ENCODE results near the gene GET4. TPM values are rescaled to one million over a fixed set of nuclear protein-coding genes. Genes with fewer than 3 reads are reported as not detected.

GET4 gene
- total and polyA plus RNA-seq, 2 of the 8 experiments (the other 6 are each of a cell fraction or from before 2014, with no cell fraction given), result 56.7 to 74.1 TPM

- no peak overlapping the region for H3K9ac ChIP-seq (replicated peaks in 1 of 4; ENCODE audit: extremely low read depth in 1 of 4, low read depth in 3 of 4, low read length in 3 of 4)
- H2BK5ac ChIP-seq (ENCODE audit: low read depth, low read length), result 0 out of 2 replicates have a peak overlapping the region, but pooled peaks have one; percentile 9
- no peak overlapping the region for H2BK12ac ChIP-seq (ENCODE audit: low read depth, low read length)
- H3K56ac ChIP-seq (replicated peaks; ENCODE audit: insufficient read length, low read depth, low read length), result no peak overlapping the region
- H3K36me3 ChIP-seq (ENCODE audit: control insufficient read depth in 2 of 4, insufficient read depth in 4 of 4, low read length in 3 of 4), result no peaks in the 10 kb centered on the region
- H2BK15ac ChIP-seq (ENCODE audit: low read length), result no peak overlapping the region
- POLR2A ChIA-PET (ENCODE audit: partially characterized antibody), result interaction anchor here (0.9 to 1.0 kb wide), 2 partner anchors 23 to 53 kb away, joined by 3 read pairs; partner anchors contain the start of gene COX19
- no peaks in the 10 kb centered on the region for H3K79me2 ChIP-seq (ENCODE audit: control insufficient read depth in 1 of 2, insufficient read depth in 2 of 2, low read length in 2 of 2)
- no peak overlapping the region for H3K4ac ChIP-seq (replicated peaks; ENCODE audit: insufficient read length, low read depth, low read length)
- peak overlapping the region; percentile 68; the same call in 1 of the 2 replicates for H4K8ac ChIP-seq (ENCODE audit: extremely low read depth, insufficient read depth, low read length)
- H3K4me1 ChIP-seq (replicated peaks in 1 of 4; ENCODE audit: control insufficient read depth in 3 of 4, insufficient read depth in 4 of 4, low read length in 3 of 4), result peaks cover 0 to 8% (median 0%) of the 10 kb centered on the region in 4 experiments; a peak in 2 of 7 replicates
- WGBS, 2 experiments (ENCODE audit: extremely low coverage in 1 of 2, insufficient coverage in 1 of 2, insufficient read length in 1 of 2, insufficient replicate concordance in 2 of 2, low coverage in 1 of 2, low lambda C conversion rate in 2 of 2, missing lambda C conversion rate in 1 of 2), result 86% methylated on average over 21 of the region's 29 CpGs; no CpG with 5 or more reads in 1 of the 2 experiments
- no peaks in the 10 kb centered on the region for H3K23me2 ChIP-seq (ENCODE audit: low read depth, low read length)
- no peak overlapping the region for H2AFZ ChIP-seq (ENCODE audit: low read length)
- H2BK120ac ChIP-seq (replicated peaks; ENCODE audit: low read depth, low read length), result no peak overlapping the region
- H3K14ac ChIP-seq (ENCODE audit: insufficient read length), result no peak overlapping the region
- H3K4me2 ChIP-seq (ENCODE audit: insufficient read depth in 1 of 2, low read depth in 2 of 2, low read length in 2 of 2), result no peak overlapping the region
- CTCF ChIA-PET (ENCODE audit: partially characterized antibody), result interaction anchor here (0.5 to 1.3 kb wide), 5 partner anchors 12 to 284 kb away, joined by 3 to 5 read pairs (median 3); no protein-coding TSS in a partner anchor
- H3K18ac ChIP-seq (ENCODE audit: extremely low read depth, low read length), result no peak overlapping the region; the same call in 1 of the 2 replicates
- no peak overlapping the region for H4K5ac ChIP-seq (ENCODE audit: insufficient read length, low read depth, low read length)
- no peak for DNase-seq (ENCODE audit: low read depth in 1 of 2, low spot score in 2 of 2)
- H3K9me3 ChIP-seq (ENCODE audit: insufficient read depth in 2 of 2, low read depth in 1 of 2, low read length in 1 of 2), result no peaks in the 10 kb centered on the region
- no peak overlapping the region for H2AK5ac ChIP-seq (ENCODE audit: low read depth, low read length)
- FAIRE-seq, result no peak
- no peak overlapping the region for H3K27ac ChIP-seq (ENCODE audit: low read depth, low read length)
- no peaks in the 10 kb centered on the region for H3K79me1 ChIP-seq (ENCODE audit: low read depth, low read length)
- H4K20me1 ChIP-seq (replicated peaks in 1 of 2; ENCODE audit: control insufficient read depth in 1 of 2, insufficient read depth in 2 of 2, low read length in 2 of 2), result no peaks in the 10 kb centered on the region
- H3K4me3 ChIP-seq (ENCODE audit: extremely low read depth in 1 of 4, insufficient read depth in 2 of 4, low read depth in 3 of 4, low read length in 4 of 4), result no peak overlapping the region
- H3K27me3 ChIP-seq (replicated peaks in 1 of 4; ENCODE audit: control insufficient read depth in 3 of 4, extremely low read depth in 1 of 4, insufficient read depth in 3 of 4, low read length in 3 of 4), result no peaks in the 10 kb centered on the region
- H3K23ac ChIP-seq (ENCODE audit: insufficient read length), result no peak overlapping the region
- no peak overlapping the region for H4K91ac ChIP-seq (replicated peaks; ENCODE audit: insufficient read length, low read length)
- no peak overlapping the region for H2BK20ac ChIP-seq (ENCODE audit: low read length)
- TF ChIP-seq EGR1 (IDR thresholded peaks at IDR 0.05; ENCODE audit: borderline replicate concordance, low read depth, low read length), result no peak
- TF ChIP-seq EZH2 (IDR thresholded peaks at IDR 0.05; ENCODE audit: low read depth, low read length, severe bottlenecking), result no peak
- no peak for TF ChIP-seq CEBPB (IDR thresholded peaks at IDR 0.05; ENCODE audit: low read depth, low read length)
- no peak for TF ChIP-seq GABPA (IDR thresholded peaks at IDR 0.05; ENCODE audit: borderline replicate concordance, insufficient read depth, low read length)
- no peak for TF ChIP-seq SAP30 (IDR thresholded peaks at IDR 0.05; ENCODE audit: insufficient read depth, insufficient replicate concordance, low read length)
- no peak for TF ChIP-seq NANOG (IDR thresholded peaks at IDR 0.05; ENCODE audit: insufficient read depth, low read depth, low read length, poor library complexity, severe bottlenecking)
- TF ChIP-seq HDAC6 (IDR thresholded peaks at IDR 0.05; ENCODE audit: low read depth, low read length), result no peak
- TF ChIP-seq TEAD4 (IDR thresholded peaks at IDR 0.05; ENCODE audit: low read depth, low read length), result no peak
These were observed 46.2 kb downstream of the GET4 start for GRCh38 chr7:922334-923107.

Measured in H1 (cell line).